NB4 (cell line): ENCODE data around the gene RSL24D1.
"Not testable (repeated sequence)": the region's sequence is repeated elsewhere in the genome, so short reads cannot be mapped to it uniquely, and the experiment has no call there.

Experiments
- DNase-seq: peaks from one replicate; pipeline ENCODE4 v3.0.0; 2010; ENCODE audit warnings: low read depth
- H3K4me3 ChIP-seq: one replicate; pipeline ENCODE4 v1.5.1; 2011; ENCODE audit warnings: mild to moderate bottlenecking, low read depth, low read length, moderate library complexity
- MAX ChIP-seq: IDR thresholded peaks from 2 replicates; pipeline ENCODE4 v1.6.1; 2011; ENCODE audit warnings: low read depth, low read length
- MYC ChIP-seq: IDR thresholded peaks from 2 replicates; pipeline ENCODE4 v1.6.1; 2011; ENCODE audit warnings: low read depth, low read length
- POLR2A ChIP-seq: IDR thresholded peaks from 2 replicates; pipeline ENCODE4 v1.6.1; 2011; ENCODE audit warnings: mild to moderate bottlenecking; ENCODE audit not compliant: insufficient read length; ENCODE audit errors: extremely low read depth
- TF ChIP-seq, protein P1 (sequence below): IDR thresholded peaks from one replicate; pipeline ENCODE4 v1.5.1; 2012; ENCODE audit warnings: low read depth, low read length

Gene RSL24D1

DNA sequence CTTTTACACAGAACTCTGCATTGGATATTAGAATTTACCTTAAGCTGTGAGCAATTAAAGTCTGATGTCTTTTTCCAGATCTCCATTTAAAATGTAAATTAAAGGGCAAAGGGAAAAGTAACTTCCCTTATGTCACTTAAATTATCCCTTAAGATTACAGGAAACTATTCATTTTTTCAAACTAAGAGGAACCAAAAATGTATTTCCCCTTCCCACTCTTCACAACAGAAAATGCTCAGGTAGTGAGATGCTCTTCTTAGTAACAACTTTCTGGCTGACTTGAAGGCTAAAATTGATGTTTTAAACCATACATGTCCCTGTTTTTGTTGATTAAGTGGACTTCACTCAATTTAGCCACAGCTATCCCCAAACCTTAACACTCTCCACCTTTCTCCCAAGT lies 17.6 kb downstream of the RSL24D1 start:
- no peak overlapping the region for H3K4me3 ChIP-seq
- TF ChIP-seq MYC (no peak), POLR2A (no peak), MAX (no peak)
- TF ChIP-seq, protein P1, sequence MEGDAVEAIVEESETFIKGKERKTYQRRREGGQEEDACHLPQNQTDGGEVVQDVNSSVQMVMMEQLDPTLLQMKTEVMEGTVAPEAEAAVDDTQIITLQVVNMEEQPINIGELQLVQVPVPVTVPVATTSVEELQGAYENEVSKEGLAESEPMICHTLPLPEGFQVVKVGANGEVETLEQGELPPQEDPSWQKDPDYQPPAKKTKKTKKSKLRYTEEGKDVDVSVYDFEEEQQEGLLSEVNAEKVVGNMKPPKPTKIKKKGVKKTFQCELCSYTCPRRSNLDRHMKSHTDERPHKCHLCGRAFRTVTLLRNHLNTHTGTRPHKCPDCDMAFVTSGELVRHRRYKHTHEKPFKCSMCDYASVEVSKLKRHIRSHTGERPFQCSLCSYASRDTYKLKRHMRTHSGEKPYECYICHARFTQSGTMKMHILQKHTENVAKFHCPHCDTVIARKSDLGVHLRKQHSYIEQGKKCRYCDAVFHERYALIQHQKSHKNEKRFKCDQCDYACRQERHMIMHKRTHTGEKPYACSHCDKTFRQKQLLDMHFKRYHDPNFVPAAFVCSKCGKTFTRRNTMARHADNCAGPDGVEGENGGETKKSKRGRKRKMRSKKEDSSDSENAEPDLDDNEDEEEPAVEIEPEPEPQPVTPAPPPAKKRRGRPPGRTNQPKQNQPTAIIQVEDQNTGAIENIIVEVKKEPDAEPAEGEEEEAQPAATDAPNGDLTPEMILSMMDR = no peak
- no peak for DNase-seq

GRCh38 chr15:55170361-55170760 lies 26.4 kb downstream of the RSL24D1 start:
- TF ChIP-seq MAX (no peak), POLR2A (no peak), MYC (no peak)
- TF ChIP-seq, protein P1 = no peak
- no peak overlapping the region for H3K4me3 ChIP-seq
- no peak for DNase-seq

DNA sequence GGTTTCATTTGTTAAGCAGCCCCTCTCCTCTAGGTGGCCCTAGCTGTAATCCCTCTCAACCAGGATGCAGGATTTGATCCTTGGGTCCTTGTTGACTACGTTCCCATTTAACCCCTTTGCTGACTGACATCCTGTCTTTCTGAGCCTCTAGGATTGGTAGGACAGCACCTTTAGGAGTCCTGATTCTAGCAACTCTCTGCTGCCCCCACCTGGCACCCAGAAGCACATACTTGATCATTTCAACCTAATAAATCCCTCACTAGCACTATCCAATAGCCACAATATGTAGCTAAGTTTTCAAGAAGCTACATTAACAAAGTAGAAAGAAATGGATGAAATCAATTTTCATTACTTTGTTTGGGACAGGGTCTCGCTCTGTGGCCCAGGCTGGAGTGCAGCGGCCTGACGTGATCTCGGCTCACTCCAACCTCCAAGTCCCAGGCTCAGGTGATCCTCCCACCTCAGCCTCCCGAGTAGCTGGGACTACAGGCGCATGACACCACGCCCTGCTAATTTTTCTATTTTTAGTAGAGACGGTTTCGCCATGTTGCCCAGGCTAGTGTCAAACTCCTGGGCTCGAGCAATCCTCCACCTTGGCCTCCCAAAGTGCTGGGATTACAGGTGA lies 28.3 kb downstream of the RSL24D1 start:
- TF ChIP-seq MAX (no peak), MYC (no peak), POLR2A (no peak)
- TF ChIP-seq, protein P1 = peak; percentile 74
- H3K4me3 ChIP-seq = no peak overlapping the region
- peak; percentile 78 for DNase-seq

GRCh38 chr15:55164284-55164683 lies 32.5 kb downstream of the RSL24D1 start:
- no peak for DNase-seq
- no peak overlapping the region for H3K4me3 ChIP-seq
- TF ChIP-seq, protein P1 = no peak
- TF ChIP-seq MYC (no peak), POLR2A (no peak), MAX (no peak)

DNA sequence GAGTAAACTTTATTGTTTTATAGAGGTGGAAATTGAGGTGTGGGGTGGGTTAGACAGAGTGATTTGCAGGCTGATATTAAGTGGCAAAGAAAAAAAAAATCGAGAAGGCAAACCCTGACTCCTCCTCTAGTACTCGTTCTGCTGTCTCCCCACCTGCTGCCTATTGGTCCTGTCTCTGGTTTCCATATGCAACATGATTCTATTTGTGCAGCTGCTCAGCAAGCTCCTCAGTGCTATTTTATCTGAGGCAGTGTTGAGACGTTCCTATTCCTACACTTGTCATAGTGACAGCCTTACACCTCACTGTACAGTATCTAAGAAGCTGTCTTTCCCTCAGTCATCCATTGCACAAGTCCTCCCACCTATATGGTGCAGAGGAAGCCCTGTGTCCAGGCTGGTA lies 45.1 kb downstream of the RSL24D1 start:
- no peak for DNase-seq
- H3K4me3 ChIP-seq = no peak overlapping the region
- TF ChIP-seq MAX (no peak), POLR2A (no peak), MYC (no peak)
- TF ChIP-seq, protein P1 = no peak

DNA sequence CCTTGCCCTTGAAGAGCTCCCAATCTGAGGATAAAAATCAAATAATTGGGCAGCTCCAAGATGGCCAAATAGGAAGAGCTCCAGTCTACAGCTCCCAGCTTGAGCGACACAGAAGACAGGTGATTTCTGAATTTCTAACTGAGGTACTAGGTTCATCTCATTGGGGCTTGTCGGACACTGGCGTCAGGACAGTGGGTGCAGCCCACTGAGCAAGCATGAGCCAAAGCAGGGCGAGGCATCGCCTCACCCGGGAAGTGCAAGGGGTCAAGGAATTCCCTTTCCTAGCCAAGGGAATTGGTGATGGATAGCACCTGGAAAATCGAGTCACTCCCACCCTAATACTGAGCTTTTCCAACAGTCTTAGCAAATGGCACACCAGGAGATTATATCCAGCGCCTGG lies 53.6 kb downstream of the RSL24D1 start:
- not testable (repeated sequence) for DNase-seq, H3K4me3 ChIP-seq
